Left lobe of liver (tissue), 2 donors: ENCODE data around the gene TRMT61A. TPM values are rescaled to one million over a fixed set of nuclear protein-coding genes. Genes with fewer than 3 reads are reported as not detected.
A peak's percentile ranks its signal among the peaks of the same experiment; 100 is the strongest.
"Not testable (repeated sequence)": the region's sequence is repeated elsewhere in the genome, so short reads cannot be mapped to it uniquely, and the experiment has no call there.

Experiments used
- ATAC-seq: fragments of 200-7000 bp; cut with Tn5 transposase; one replicate; pipeline ENCODE4 v1.9.1; 2020; ENCODE audit warnings: mild to moderate bottlenecking, moderate library complexity
- DNase-seq: peaks from one replicate; pipeline ENCODE4 v3.0.0-alpha.2; 2020; ENCODE audit warnings: low spot score
- total RNA-seq: library from RNA; stranded (reverse); gene quantifications from one replicate; pipeline ENCODE4 v1.2.1, GENCODE V29; 2021
- donor health status: DM: no; HTN: no; CAD: no; lungs with moderate emphysema.
- donor health status: DM: no; HTN: yes; CAD: no.

The TRMT61A gene
- total RNA-seq, 1 donor from 2014 or later: 6.0 TPM

GRCh38 chr14:103521951-103522563 lies 6.9 kb upstream of the TRMT61A start:
- DNase-seq (no peak), ATAC-seq (no peak)

DNA sequence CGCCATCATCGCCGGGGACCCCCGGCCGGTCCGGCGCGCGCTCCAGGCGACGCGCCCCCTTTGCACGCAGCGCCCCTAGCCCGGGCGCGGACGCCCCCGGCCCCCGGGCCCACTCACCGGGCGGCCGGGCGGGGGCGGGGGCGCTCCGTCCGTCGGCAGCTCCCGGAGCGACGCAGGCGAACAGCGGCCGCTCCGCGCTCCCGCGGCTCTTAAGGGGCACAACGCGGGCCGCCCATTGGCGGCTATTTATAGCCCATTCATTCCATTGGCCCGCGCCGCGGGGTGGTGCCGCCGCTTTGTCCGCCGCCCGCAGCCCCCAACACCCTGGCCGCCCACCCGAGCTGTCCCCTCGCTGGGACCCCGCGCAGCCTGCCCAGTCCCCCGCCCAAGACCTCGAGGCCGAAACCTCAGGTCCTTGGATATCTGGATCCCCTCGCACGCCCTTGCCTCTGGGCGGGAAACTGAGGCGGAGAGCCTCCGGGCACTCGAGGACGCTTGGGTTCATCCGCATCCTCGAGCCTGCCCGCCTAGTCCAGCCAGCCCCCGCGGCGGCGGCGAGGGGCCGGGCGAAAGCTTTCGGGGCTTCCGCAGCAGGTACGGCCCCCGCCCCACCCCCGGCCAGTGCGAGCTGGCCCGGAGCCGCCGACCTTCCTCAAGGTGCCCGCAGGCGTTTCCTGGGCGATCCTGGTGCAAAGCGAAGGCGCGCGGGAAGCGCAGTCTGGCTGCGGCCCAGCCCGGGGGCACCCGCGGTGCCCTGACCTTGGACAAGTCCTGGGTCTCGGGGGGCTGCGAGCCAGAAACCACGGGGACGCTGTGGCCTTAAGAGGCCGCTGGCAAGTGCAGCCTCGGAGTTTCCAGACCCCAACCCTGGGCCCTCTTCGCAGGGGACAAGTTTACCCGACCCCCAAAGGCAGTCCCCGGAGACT lies 6.1 kb upstream of the TRMT61A start, which contains the start of gene CKB:
CKB (minus strand) TSS at position 182 of the 926 bp plus-strand sequence. CDS start 337 bp downstream, outside the sequence.
- DNase-seq (peak; percentile 59), ATAC-seq (peak; percentile 34)

DNA sequence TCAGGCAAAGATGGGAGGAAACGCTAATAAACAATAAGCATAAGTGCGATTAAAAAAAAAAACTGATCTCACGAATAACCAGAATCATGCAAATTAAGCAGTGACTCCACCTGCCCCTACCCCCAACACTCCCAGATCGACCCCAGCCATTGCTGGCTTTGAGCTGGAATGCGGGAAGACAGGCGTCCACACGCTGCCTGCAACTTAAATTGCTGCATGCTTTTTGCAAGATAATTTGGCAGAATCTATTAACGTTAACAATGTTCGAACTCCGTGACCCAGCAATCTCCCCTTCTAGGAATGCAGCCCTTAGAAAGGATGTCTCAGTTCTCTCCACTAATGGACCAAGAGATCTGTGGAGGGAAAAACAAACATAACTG lies 5.4 kb upstream of the TRMT61A start:
- ATAC-seq (no peak), DNase-seq (no peak)

- DNase-seq (no peak), ATAC-seq (no peak)
Observed at GRCh38 chr14:103524002-103524935, 4.7 kb upstream of the TRMT61A start.

DNA sequence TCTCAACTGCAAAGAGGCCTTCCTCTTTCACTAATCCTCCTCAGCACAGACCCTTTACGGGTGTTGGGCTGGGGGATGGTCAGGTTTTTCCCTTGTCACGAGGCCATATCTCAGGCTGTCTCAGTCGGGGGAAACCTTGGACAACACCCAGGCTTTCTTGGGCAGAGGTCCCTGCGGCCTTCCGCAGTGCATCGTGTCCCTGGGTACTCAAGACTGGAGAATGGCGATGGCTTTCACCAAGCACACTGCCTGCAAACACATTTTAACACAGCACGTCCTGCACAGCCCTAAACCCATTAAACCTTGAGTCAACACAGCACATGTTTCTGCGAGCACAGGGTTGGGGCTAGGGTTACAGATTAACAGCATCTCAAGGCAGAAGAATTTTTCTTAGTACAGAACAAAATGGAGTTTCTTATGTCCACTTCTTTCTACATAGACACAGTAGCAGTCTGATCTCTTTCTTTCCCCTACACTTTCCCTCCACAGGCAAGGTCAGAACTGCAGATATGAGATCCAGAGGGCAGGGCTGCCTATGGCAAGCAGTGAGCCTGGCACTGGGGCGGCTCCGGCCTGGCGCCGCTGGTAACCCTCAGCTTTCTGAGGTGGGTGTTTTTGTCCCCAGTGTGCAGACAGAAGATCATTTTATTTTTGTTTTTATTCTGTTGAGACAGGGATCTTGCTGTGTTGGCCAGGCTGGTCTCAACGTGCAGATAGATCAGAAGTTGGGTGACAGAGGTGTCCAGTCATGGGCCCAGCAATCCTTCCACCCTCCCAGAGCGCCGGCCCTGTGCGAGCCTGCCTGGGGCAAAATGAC lies 3.4 kb upstream of the TRMT61A start:
- DNase-seq, ATAC-seq: not testable (repeated sequence)

- ATAC-seq (peak; percentile 4), DNase-seq (no peak)
Observed at GRCh38 chr14:103526247-103526913, 2.6 kb upstream of the TRMT61A start.

DNA sequence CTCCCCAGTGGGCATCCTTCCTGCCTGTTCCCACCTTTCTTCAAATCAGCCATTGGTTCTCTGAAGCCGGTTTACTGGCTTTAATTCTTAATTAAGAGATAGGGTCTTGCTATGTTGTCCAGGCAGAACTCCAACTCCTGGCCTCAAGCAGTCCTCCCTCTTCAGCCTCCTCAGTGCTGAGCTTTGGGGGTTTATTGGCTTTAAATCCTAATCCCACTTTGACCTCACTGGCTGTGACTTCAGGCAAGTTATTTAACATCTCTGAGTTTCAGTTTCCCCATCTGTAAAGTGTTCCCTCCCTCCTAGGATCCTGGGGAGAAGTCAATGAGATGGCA lies 2.1 kb upstream of the TRMT61A start:
- DNase-seq (no peak), ATAC-seq (no peak)

GRCh38 chr14:103527408-103528145 lies 1.4 kb upstream of the TRMT61A start:
- ATAC-seq (no peak), DNase-seq (no peak)

- DNase-seq (no peak), ATAC-seq (peak; percentile 23)
Observed at GRCh38 chr14:103528146-103528586, 830 bp upstream of the TRMT61A start.

GRCh38 chr14:103529383-103530365 lies 678 bp downstream of the TRMT61A start:
- DNase-seq: no peak
- no peak for ATAC-seq

- no peak for ATAC-seq
- no peak for DNase-seq
Observed at GRCh38 chr14:103530390-103530789, 1.4 kb downstream of the TRMT61A start.

DNA sequence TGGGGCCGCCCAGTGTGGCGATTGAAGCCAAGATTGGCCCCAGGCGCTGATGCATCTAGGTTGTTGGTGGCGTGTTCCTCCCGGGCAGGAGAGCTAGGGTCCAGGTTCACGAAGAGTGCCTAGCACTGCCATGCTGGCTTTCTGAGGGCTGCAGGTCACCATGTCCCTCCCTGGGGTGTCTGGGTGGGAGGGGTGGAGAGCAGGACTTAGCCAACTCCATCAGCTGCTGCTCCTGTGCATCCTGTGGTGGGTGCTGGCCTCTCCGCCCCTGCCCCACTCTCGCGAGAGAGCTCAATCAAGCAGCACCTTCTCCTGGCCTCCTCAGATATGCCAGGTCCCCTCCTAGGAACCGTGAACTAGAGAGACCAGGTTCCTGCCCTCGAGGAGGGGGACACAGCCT lies 1.8 kb downstream of the TRMT61A start:
- ATAC-seq: no peak
- no peak for DNase-seq

- DNase-seq: no peak
- ATAC-seq: no peak
Observed at GRCh38 chr14:103531421-103532215, 2.6 kb downstream of the TRMT61A start.

- ATAC-seq: no peak
- DNase-seq: no peak
Observed at GRCh38 chr14:103532216-103533136, 3.5 kb downstream of the TRMT61A start.

GRCh38 chr14:103533137-103533998 lies 4.4 kb downstream of the TRMT61A start:
- ATAC-seq (no peak), DNase-seq (no peak)
